Measurements from ENCODE around the gene RAB9B. TPM values are rescaled to one million over a fixed set of nuclear protein-coding genes. Genes with fewer than 3 reads are reported as not detected.

The RAB9B gene
- total and polyA plus RNA-seq, 7 donors = 0.47 to 15.2 (median 2.9) TPM

GRCh38 chrX:103864886-103865534 lies 33.0 kb upstream of the RAB9B start:
- ATAC-seq = no peak
- H3K4me1 ChIP-seq = no peaks in the 10 kb centered on the region
- no peaks in the 10 kb centered on the region for H3K27me3 ChIP-seq (ENCODE audit: insufficient read depth in 3 of 3, low read length in 2 of 3)
- intact Hi-C loops (cut with DNase I) = no loop called here
- no peaks in the 10 kb centered on the region for H3K9me3 ChIP-seq
- no peak for TF ChIP-seq CTCF (IDR thresholded peaks at IDR 0.05)
- WGBS, 3 donors = 42 to 52% (median 44%) methylated on average over 5 of the region's 5 CpGs
- H3K36me3 ChIP-seq (ENCODE audit: insufficient read depth in 1 of 2, low read depth in 1 of 2) = no peaks in the 10 kb centered on the region
- no peak overlapping the region for H3K4me3 ChIP-seq
- no peak overlapping the region for H3K27ac ChIP-seq
- DNase-seq = no peak

GRCh38 chrX:103864149-103864548 lies 32.1 kb upstream of the RAB9B start:
- Histone ChIP-seq H3K4me3 (no peak overlapping the region), H3K9me3 (no peaks in the 10 kb centered on the region), H3K36me3 (ENCODE audit: insufficient read depth in 1 of 2, low read depth in 1 of 2) (no peaks in the 10 kb centered on the region), H3K27ac (no peak overlapping the region), H3K27me3 (ENCODE audit: insufficient read depth in 3 of 3, low read length in 2 of 3) (no peaks in the 10 kb centered on the region), H3K4me1 (no peaks in the 10 kb centered on the region)
- TF ChIP-seq CTCF (IDR thresholded peaks at IDR 0.05) = no peak
- ATAC-seq = no peak
- intact Hi-C loops (cut with DNase I) = no loop called here
- WGBS, 3 donors = 66 to 91% (median 89%) methylated on average over 3 of the region's 3 CpGs
- no peak for DNase-seq

GRCh38 chrX:103861200-103861599 lies 29.1 kb upstream of the RAB9B start:
- H3K36me3 ChIP-seq (ENCODE audit: insufficient read depth in 1 of 2, low read depth in 1 of 2) = no peaks in the 10 kb centered on the region
- no peaks in the 10 kb centered on the region for H3K9me3 ChIP-seq
- intact Hi-C loops (cut with DNase I) = no loop called here
- no peak overlapping the region for H3K27ac ChIP-seq
- H3K4me3 ChIP-seq = no peak overlapping the region
- no peaks in the 10 kb centered on the region for H3K4me1 ChIP-seq
- peaks cover 0 to 14% (median 0%) of the 10 kb centered on the region in 3 donors for H3K27me3 ChIP-seq (ENCODE audit: insufficient read depth in 3 of 3, low read length in 2 of 3)
- ATAC-seq (no peak), DNase-seq (no peak)
- no peak for TF ChIP-seq CTCF (IDR thresholded peaks at IDR 0.05)

GRCh38 chrX:103849558-103849957 lies 17.5 kb upstream of the RAB9B start:
- Histone ChIP-seq H3K4me3 (no peak overlapping the region), H3K27ac (no peak overlapping the region), H3K27me3 (ENCODE audit: insufficient read depth in 3 of 3, low read length in 2 of 3) (peaks cover 0 to 15% (median 0%) of the 10 kb centered on the region in 3 donors), H3K4me1 (no peaks in the 10 kb centered on the region), H3K9me3 (no peaks in the 10 kb centered on the region), H3K36me3 (ENCODE audit: insufficient read depth in 1 of 2, low read depth in 1 of 2) (no peaks in the 10 kb centered on the region)
- DNase-seq (no peak), ATAC-seq (no peak)
- WGBS, 3 donors = 62 to 79% (median 70%) methylated on average over 1 of the region's 1 CpG
- no peak for TF ChIP-seq CTCF (IDR thresholded peaks at IDR 0.05)
- intact Hi-C loops (cut with DNase I) = loop anchor here (5.0 to 10.0 kb wide), 2 partner anchors 283 to 285 kb away; no protein-coding TSS in a partner anchor

Measured in psoas muscle (tissue), 8 donors.